DOHH2 (cell line): ENCODE data around the gene IL23R.

Experiments used
- EZH2phosphoT487 ChIP-seq: fragments of 200-600 bp; sonication (generic); IDR thresholded peaks from 2 replicates; pipeline ENCODE4 v1.6.1; 2017; ENCODE audit warnings: borderline replicate concordance, mild to moderate bottlenecking, antibody characterized with exemption, low read length, moderate library complexity, mixed read lengths
- TF ChIP-seq, protein P1 (sequence below): fragments of 200-600 bp; sonication (generic); IDR thresholded peaks from one replicate; pipeline ENCODE4 v1.5.1; 2014; ENCODE audit warnings: antibody characterized with exemption, mild to moderate bottlenecking, low read depth, low read length; ENCODE audit not compliant: poor library complexity, severe bottlenecking

DNA sequence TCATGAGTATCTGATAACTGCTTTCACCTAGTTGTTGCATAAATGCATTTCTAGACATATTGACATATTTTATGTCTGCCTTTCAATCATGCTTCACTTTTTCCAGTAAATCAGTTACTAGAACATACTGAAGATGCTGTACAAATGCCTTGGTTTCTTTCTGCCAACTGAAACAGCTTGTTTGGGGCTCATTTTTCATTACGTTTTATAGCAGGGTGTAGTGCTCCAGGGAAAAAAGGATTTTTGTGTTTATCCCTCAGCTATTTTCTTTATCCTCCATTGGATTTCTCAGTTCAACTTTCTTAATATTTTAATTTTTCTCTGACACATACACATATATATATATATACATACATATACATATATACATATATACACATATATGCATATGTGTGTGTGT lies 51.7 kb downstream of the IL23R start:
- TF ChIP-seq, protein P1, sequence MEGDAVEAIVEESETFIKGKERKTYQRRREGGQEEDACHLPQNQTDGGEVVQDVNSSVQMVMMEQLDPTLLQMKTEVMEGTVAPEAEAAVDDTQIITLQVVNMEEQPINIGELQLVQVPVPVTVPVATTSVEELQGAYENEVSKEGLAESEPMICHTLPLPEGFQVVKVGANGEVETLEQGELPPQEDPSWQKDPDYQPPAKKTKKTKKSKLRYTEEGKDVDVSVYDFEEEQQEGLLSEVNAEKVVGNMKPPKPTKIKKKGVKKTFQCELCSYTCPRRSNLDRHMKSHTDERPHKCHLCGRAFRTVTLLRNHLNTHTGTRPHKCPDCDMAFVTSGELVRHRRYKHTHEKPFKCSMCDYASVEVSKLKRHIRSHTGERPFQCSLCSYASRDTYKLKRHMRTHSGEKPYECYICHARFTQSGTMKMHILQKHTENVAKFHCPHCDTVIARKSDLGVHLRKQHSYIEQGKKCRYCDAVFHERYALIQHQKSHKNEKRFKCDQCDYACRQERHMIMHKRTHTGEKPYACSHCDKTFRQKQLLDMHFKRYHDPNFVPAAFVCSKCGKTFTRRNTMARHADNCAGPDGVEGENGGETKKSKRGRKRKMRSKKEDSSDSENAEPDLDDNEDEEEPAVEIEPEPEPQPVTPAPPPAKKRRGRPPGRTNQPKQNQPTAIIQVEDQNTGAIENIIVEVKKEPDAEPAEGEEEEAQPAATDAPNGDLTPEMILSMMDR = no peak
- TF ChIP-seq EZH2phosphoT487 = no peak
